ENCODE measurements around the gene LATS1.

The LATS1 gene

GRCh38 chr6:149628875-149629510 lies 88.9 kb downstream of the LATS1 start:
- Histone ChIP-seq H3K9ac (ENCODE audit: low read length) (no peak overlapping the region), H4K20me1 (ENCODE audit: insufficient read depth, low read length) (no peaks in the 10 kb centered on the region), H3K4me1 (ENCODE audit: insufficient read depth, low read length, severe bottlenecking) (no peaks in the 10 kb centered on the region), H3K4me3 (ENCODE audit: low read depth, low read length, poor library complexity, severe bottlenecking) (no peak overlapping the region), H3K36me3 (ENCODE audit: insufficient read depth, low read length) (peaks cover 32% of the 10 kb centered on the region), H3F3A (ENCODE audit: insufficient read depth, low read length) (no peaks in the 10 kb centered on the region), H3K27ac (ENCODE audit: low read depth, low read length, poor library complexity, severe bottlenecking) (no peak overlapping the region), H3K9me3 (ENCODE audit: low read length) (no peaks in the 10 kb centered on the region), H3K79me2 (ENCODE audit: insufficient read depth, low read length) (no peaks in the 10 kb centered on the region), H2AFZ (ENCODE audit: low read length) (no peak overlapping the region), H3K9me2 (ENCODE audit: low read depth, low read length) (no peaks in the 10 kb centered on the region), H3K4me2 (ENCODE audit: low read length) (no peak overlapping the region), H3K27me3 (ENCODE audit: insufficient read depth, low read length) (no peaks in the 10 kb centered on the region)
- TF ChIP-seq CTCF (IDR thresholded peaks at IDR 0.05; ENCODE audit: low read length) (no peak), EZH2 (IDR thresholded peaks at IDR 0.05; ENCODE audit: borderline replicate concordance, low read length) (no peak)

- Histone ChIP-seq H3K4me3 (ENCODE audit: low read depth, low read length, poor library complexity, severe bottlenecking) (no peak overlapping the region), H3K36me3 (ENCODE audit: insufficient read depth, low read length) (peaks cover 38% of the 10 kb centered on the region), H3K27ac (ENCODE audit: low read depth, low read length, poor library complexity, severe bottlenecking) (no peak overlapping the region), H3K4me1 (ENCODE audit: insufficient read depth, low read length, severe bottlenecking) (no peaks in the 10 kb centered on the region), H3K9me3 (ENCODE audit: low read length) (no peaks in the 10 kb centered on the region), H3K79me2 (ENCODE audit: insufficient read depth, low read length) (no peaks in the 10 kb centered on the region), H3K27me3 (ENCODE audit: insufficient read depth, low read length) (no peaks in the 10 kb centered on the region), H2AFZ (ENCODE audit: low read length) (no peak overlapping the region), H3K9me2 (ENCODE audit: low read depth, low read length) (no peaks in the 10 kb centered on the region), H3K9ac (ENCODE audit: low read length) (no peak overlapping the region), H3F3A (ENCODE audit: insufficient read depth, low read length) (no peaks in the 10 kb centered on the region), H4K20me1 (ENCODE audit: insufficient read depth, low read length) (no peaks in the 10 kb centered on the region), H3K4me2 (ENCODE audit: low read length) (no peak overlapping the region)
- TF ChIP-seq EZH2 (IDR thresholded peaks at IDR 0.05; ENCODE audit: borderline replicate concordance, low read length) (no peak), CTCF (IDR thresholded peaks at IDR 0.05; ENCODE audit: low read length) (no peak)
Observed at GRCh38 chr6:149627672-149628071, 90.2 kb downstream of the LATS1 start.

GRCh38 chr6:149615805-149616204 lies 102.1 kb downstream of the LATS1 start:
- Histone ChIP-seq H3K9ac (ENCODE audit: low read length) (no peak overlapping the region), H3K36me3 (ENCODE audit: insufficient read depth, low read length) (peaks cover 54% of the 10 kb centered on the region), H4K20me1 (ENCODE audit: insufficient read depth, low read length) (no peaks in the 10 kb centered on the region), H3K79me2 (ENCODE audit: insufficient read depth, low read length) (no peaks in the 10 kb centered on the region), H3K4me3 (ENCODE audit: low read depth, low read length, poor library complexity, severe bottlenecking) (no peak overlapping the region), H2AFZ (ENCODE audit: low read length) (no peak overlapping the region), H3F3A (ENCODE audit: insufficient read depth, low read length) (no peaks in the 10 kb centered on the region), H3K9me2 (ENCODE audit: low read depth, low read length) (no peaks in the 10 kb centered on the region), H3K4me1 (ENCODE audit: insufficient read depth, low read length, severe bottlenecking) (no peaks in the 10 kb centered on the region), H3K27ac (ENCODE audit: low read depth, low read length, poor library complexity, severe bottlenecking) (no peak overlapping the region), H3K4me2 (ENCODE audit: low read length) (no peak overlapping the region), H3K27me3 (ENCODE audit: insufficient read depth, low read length) (no peaks in the 10 kb centered on the region), H3K9me3 (ENCODE audit: low read length) (peaks cover 4% of the 10 kb centered on the region)
- TF ChIP-seq CTCF (IDR thresholded peaks at IDR 0.05; ENCODE audit: low read length) (no peak), EZH2 (IDR thresholded peaks at IDR 0.05; ENCODE audit: borderline replicate concordance, low read length) (no peak)
